Measurements from ENCODE around the gene ANKS1A. TPM values are rescaled to one million over a fixed set of nuclear protein-coding genes. Genes with fewer than 3 reads are reported as not detected.
A peak's percentile ranks its signal among the peaks of the same experiment; 100 is the strongest.
"Not testable (repeated sequence)": the region's sequence is repeated elsewhere in the genome, so short reads cannot be mapped to it uniquely, and the experiment has no call there.

Gene ANKS1A
- polyA plus RNA-seq (ENCODE audit: insufficient read length in 3 of 3), result 10 to 100 TPM; 47.3 to 49.9 (median 47.6) TPM
- long read RNA-seq, donor 1, result 0 reads
- long read RNA-seq, donor 2, partial matches to known transcripts, result 5 of 10 reads
- long read RNA-seq, donor 2, other reads (novel, unspliced or antisense), result 5 of 10 reads
- long read RNA-seq, donor 3, result 0 reads
- long read RNA-seq, donor 4, full-length matches to known transcripts, result 1 of 1 reads
- long read RNA-seq, donor 4, partial matches to known transcripts, result 0 of 1 reads
- long read RNA-seq, donor 4, other reads (novel, unspliced or antisense), result 0 of 1 reads
- long read RNA-seq, donor 5, result 0 reads
- long read RNA-seq, donor 6, full-length matches to known transcripts, result 1 of 1 reads
- long read RNA-seq, donor 6, partial matches to known transcripts, result 0 of 1 reads
- long read RNA-seq, donor 6, other reads (novel, unspliced or antisense), result 0 of 1 reads
- long read RNA-seq, donor 7, full-length matches to known transcripts, result 1 of 13 reads
- long read RNA-seq, donor 7, partial matches to known transcripts, result 5 of 13 reads
- long read RNA-seq, donor 7, other reads (novel, unspliced or antisense), result 7 of 13 reads
- long read RNA-seq, donor 8, result 0 reads
- long read RNA-seq, donor 9, result 0 reads
- long read RNA-seq, donor 10, result 0 reads
- long read RNA-seq, donor 11, partial matches to known transcripts, result 57 of 57 reads
- long read RNA-seq, donor 11, other reads (novel, unspliced or antisense), result 0 of 57 reads
- long read RNA-seq, donor 12, partial matches to known transcripts, result 8 of 9 reads
- long read RNA-seq, donor 12, other reads (novel, unspliced or antisense), result 0 of 9 reads
- long read RNA-seq, donor 13, partial matches to known transcripts, result 22 of 22 reads
- long read RNA-seq, donor 13, other reads (novel, unspliced or antisense), result 0 of 22 reads
- long read RNA-seq, donor 14, partial matches to known transcripts, result 13 of 13 reads
- long read RNA-seq, donor 14, other reads (novel, unspliced or antisense), result 0 of 13 reads
- long read RNA-seq, donor 15, full-length matches to known transcripts, result 1 of 6 reads
- long read RNA-seq, donor 15, partial matches to known transcripts, result 5 of 6 reads
- long read RNA-seq, donor 15, other reads (novel, unspliced or antisense), result 0 of 6 reads
- long read RNA-seq, donor 16, result 0 reads

- DNase-seq, result peak; percentile 83
Measured at GRCh38 chr6:34888874-34889555, at the start of gene ANKS1A. Gene ANKS1A (plus strand): TSS chr6:34889255. CDS start chr6:34889403, 148 bp downstream.

GRCh38 chr6:34839666-34840352 is 49.2 kb upstream of the ANKS1A start:
- DNase-seq, result no peak

GRCh38 chr6:34849066-34849465 is 40.0 kb upstream of the ANKS1A start:
- DNase-seq, result not testable (repeated sequence)

GRCh38 chr6:34851361-34851760 is 37.7 kb upstream of the ANKS1A start:
- DNase-seq, result no peak

- no peak for DNase-seq
Measured at GRCh38 chr6:34852406-34853085, 36.5 kb upstream of the ANKS1A start.

GRCh38 chr6:34855463-34855862 is 33.6 kb upstream of the ANKS1A start:
- no peak for DNase-seq

- DNase-seq, result no peak
Measured at GRCh38 chr6:34858681-34859080, 30.4 kb upstream of the ANKS1A start.

- DNase-seq, result no peak
Measured at GRCh38 chr6:34859951-34860350, 29.1 kb upstream of the ANKS1A start.

GRCh38 chr6:34860776-34861175 is 28.3 kb upstream of the ANKS1A start:
- DNase-seq, result no peak

- no peak for DNase-seq
Measured at GRCh38 chr6:34864007-34864406, 25.0 kb upstream of the ANKS1A start.

GRCh38 chr6:34865107-34865506 is 23.9 kb upstream of the ANKS1A start:
- no peak for DNase-seq

- DNase-seq, result no peak
Measured at GRCh38 chr6:34866509-34866908, 22.5 kb upstream of the ANKS1A start.

GRCh38 chr6:34867484-34867883 is 21.6 kb upstream of the ANKS1A start:
- DNase-seq, result no peak

GRCh38 chr6:34871853-34872252 is 17.2 kb upstream of the ANKS1A start:
- no peak for DNase-seq

- no peak for DNase-seq
Measured at GRCh38 chr6:34872332-34872731, 16.7 kb upstream of the ANKS1A start.

- DNase-seq, result no peak
Measured at GRCh38 chr6:34875292-34876213, 13.5 kb upstream of the ANKS1A start.

- no peak for DNase-seq
Measured at GRCh38 chr6:34876472-34876871, 12.6 kb upstream of the ANKS1A start.

- DNase-seq, result no peak
Measured at GRCh38 chr6:34877259-34877658, 11.8 kb upstream of the ANKS1A start.

- DNase-seq, result no peak
Measured at GRCh38 chr6:34877869-34878485, 11.1 kb upstream of the ANKS1A start.
